ENCODE measurements around the gene PNRC2.
A peak's percentile ranks its signal among the peaks of the same experiment; 100 is the strongest.

The PNRC2 gene

GRCh38 chr1:23959461-23960290 lies at the start of gene PNRC2:
Gene PNRC2 (plus strand): TSS chr1:23959828. CDS start chr1:23961458, 1,630 bp downstream.
- peak; percentile 99 for DNase-seq (ENCODE audit: low spot score)

- DNase-seq (ENCODE audit: low spot score): no peak
Measured at GRCh38 chr1:23910144-23910543, 49.5 kb upstream of the PNRC2 start.

DNA sequence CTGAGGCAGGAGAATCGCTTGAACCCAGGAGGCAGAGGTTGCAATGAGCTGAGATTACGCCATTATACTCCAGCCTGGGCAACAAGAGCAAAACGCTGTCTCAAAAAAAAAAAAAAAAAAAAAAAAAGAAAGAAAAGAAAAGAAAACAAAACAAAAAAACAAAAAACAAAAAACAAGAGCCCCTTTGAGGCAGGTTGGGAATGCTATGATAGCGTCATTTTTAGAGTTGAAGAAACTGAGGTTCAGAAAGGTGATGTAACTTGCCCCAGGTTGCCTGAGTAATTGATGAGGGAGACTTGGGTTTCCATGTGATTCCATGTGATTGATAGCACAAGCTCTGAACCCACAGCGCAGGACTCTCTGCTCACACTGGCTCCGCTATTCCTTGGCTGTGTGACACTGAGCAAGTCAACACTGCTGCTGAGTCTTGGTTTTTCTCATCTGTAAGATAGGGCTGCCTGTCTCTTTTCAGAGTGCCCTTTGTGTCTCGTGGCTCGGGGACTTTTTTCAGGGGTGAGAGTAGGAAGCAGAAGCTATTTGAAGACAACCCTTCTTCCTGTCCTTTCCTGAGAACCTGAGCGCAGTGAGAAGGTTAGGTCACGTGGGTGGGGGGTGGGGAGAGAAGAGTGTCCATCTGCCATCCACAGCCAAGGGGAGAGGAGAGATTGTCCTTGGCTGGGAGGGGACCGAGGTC lies 48.9 kb upstream of the PNRC2 start:
- no peak for DNase-seq (ENCODE audit: low spot score)

- no peak for DNase-seq (ENCODE audit: low spot score)
Measured at GRCh38 chr1:23911921-23912320, 47.7 kb upstream of the PNRC2 start.

- no peak for DNase-seq (ENCODE audit: low spot score)
Measured at GRCh38 chr1:23913212-23913880, 46.3 kb upstream of the PNRC2 start, which contains the start of gene CNR2. Gene CNR2 (minus strand): TSS chr1:23913362. CDS start chr1:23875617, 37,745 bp downstream.

GRCh38 chr1:23914921-23915320 lies 44.7 kb upstream of the PNRC2 start:
- no peak for DNase-seq (ENCODE audit: low spot score)

- DNase-seq (ENCODE audit: low spot score): no peak
Measured at GRCh38 chr1:23915466-23915865, 44.2 kb upstream of the PNRC2 start.

GRCh38 chr1:23916209-23917131 lies 43.2 kb upstream of the PNRC2 start:
- no peak for DNase-seq (ENCODE audit: low spot score)

DNA sequence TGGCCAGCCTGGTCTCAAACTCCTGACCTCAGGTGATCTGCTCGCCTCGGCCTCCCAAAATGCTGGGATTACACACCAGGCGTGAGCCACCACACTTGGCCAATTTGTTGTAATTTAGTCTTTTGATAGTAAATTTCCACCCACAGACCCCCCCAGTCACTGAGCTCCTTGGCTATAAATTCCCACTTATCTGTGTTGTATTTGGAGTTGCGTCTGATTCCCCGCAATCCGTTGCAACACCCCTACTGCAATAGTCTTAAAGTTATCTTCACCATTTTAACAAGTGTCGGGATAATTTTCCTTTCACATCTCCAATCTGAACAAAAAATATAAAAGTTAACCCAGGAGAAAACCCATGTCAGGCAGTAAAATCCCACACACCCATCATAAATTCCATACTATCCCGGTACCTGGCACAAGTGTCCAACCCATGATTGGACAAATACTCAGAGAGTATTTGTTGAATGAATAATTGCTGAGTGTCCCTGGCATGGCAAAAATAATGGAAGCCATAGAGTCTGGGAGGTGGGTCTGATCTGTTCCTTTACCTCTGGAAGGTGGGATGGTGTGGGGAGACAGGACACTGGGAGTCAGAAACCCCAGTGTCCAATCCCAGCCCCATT lies 37.2 kb upstream of the PNRC2 start:
- no peak for DNase-seq (ENCODE audit: low spot score)

DNA sequence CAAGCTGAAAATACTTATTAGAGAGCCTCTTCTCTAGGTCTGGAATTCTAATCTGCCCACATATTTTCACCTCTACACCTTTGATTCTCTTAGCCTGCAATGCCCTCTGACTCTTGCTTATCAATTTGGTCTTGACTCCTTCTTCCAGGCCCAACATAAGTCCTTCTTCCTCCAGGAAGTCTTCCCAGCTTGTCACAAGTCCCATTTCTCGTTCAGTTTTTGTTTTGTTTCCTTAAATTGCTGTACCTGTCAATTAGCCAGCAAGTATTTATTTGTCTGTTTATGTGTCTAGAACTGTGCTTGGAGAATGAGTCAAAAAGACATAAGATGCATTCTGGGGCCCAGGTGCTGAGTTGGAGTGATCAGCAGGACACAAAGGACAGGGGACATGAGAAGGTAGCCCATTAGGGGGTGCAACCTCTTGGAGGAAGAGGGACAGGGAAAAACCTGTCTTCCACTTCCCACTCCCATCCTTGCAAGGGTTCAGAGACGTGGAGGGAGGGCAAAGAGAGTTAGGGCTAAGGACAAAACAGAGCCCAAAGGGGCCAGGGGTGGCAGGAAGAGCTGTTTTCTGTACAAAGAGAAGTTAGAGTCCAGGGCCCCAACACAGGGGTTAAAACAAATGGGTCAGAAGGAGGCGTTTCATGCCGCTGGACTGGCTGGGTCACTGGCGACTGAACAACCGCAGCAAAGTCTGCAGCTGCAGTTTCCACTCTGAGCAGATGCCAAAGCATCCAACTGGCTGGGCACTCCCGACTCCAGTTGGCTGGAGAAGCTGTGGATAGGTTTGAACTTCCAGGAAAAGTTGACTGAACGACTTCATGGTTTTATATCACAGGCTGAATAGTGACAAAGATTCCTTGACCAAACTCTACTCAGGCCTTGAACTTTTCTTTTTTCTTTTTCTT lies 35.8 kb upstream of the PNRC2 start:
- DNase-seq (ENCODE audit: low spot score): peak; percentile 73

DNA sequence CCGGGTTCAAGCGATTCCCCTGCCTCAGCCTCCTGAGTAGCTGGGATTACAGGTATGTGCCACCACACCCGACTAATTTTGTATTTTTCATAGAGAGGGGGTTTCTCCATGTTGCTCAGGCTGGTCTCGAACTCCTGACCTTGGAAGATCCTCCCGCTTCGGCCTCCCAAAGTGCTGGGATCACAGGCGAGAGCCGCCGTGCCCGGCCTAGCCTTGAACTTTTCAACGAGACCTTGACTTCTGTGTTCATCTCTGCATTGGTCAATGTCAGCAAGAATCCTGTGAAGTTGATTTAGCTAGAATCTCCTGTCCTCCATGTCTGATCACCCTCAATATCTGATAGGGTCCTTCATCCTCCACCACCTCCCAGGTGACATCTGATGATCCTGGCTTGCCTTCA lies 35.0 kb upstream of the PNRC2 start:
- DNase-seq (ENCODE audit: low spot score): no peak

- DNase-seq (ENCODE audit: low spot score): no peak
Measured at GRCh38 chr1:23925279-23925678, 34.3 kb upstream of the PNRC2 start.

GRCh38 chr1:23927097-23927496 lies 32.5 kb upstream of the PNRC2 start:
- no peak for DNase-seq (ENCODE audit: low spot score)

DNA sequence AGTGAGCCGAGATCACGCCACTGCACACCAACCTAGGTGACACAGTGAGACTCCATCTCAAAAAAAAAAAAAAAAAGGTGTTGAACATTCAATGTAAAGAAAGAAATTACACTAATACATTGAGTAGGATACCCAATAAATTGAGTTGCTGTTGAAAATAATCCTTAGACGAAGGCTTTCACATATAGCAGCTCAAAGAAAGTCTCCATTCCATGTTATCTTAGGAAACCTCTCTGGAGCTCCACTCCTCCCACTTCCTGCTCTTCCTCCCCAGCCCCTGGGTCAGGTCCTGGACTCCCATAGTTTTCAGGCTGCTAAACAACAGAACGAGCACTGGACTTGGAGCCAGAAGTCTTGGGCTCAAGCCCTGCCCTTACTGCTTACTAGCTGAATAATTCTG lies 30.8 kb upstream of the PNRC2 start:
- DNase-seq (ENCODE audit: low spot score): no peak

GRCh38 chr1:23930270-23930669 lies 29.4 kb upstream of the PNRC2 start:
- no peak for DNase-seq (ENCODE audit: low spot score)

DNA sequence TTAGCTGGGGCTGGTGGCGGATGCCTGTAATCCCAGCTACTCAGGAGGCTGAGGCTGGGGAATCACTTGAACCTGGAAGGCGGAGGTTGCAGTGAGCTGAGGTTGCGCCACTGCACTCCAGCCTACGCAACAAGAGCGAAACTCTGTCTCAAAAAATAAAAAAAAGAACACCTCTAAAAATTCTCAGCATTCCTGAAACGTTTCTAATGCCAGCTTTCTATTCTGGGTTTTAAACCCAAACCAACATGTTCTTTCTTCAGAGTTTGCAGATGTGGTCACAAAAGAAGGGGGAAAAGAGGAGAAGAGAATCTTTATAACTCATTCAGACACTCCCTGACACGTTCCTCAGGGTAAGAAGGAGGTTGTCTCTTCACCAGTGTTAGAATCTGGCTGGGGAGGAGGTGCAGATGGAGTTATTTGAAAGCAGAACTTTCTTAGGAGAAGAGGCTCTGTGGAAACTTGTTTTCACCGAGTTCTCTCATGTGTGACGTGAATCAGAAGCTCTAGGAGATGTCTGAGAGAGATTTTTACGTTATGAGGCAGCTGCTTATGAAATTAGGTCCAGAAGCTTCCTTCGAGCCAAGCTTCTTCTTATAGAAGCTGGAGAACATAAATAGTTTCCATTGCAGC lies 28.7 kb upstream of the PNRC2 start:
- DNase-seq (ENCODE audit: low spot score): no peak

GRCh38 chr1:23931491-23931880 lies 28.1 kb upstream of the PNRC2 start:
- DNase-seq (ENCODE audit: low spot score): no peak

- DNase-seq (ENCODE audit: low spot score): no peak
Measured at GRCh38 chr1:23936481-23937176, 23.0 kb upstream of the PNRC2 start.

- no peak for DNase-seq (ENCODE audit: low spot score)
Measured at GRCh38 chr1:23947366-23947765, 12.3 kb upstream of the PNRC2 start.
